ENCODE results near the gene RIGI. TPM values are rescaled to one million over a fixed set of nuclear protein-coding genes. Genes with fewer than 3 reads are reported as not detected.

The RIGI gene
- total and polyA plus RNA-seq, 9 of the 15 experiments (the other 6 are each of a cell fraction or from before 2014, with no cell fraction given): 0.27 to 1.1 (median 0.54) TPM

DNA sequence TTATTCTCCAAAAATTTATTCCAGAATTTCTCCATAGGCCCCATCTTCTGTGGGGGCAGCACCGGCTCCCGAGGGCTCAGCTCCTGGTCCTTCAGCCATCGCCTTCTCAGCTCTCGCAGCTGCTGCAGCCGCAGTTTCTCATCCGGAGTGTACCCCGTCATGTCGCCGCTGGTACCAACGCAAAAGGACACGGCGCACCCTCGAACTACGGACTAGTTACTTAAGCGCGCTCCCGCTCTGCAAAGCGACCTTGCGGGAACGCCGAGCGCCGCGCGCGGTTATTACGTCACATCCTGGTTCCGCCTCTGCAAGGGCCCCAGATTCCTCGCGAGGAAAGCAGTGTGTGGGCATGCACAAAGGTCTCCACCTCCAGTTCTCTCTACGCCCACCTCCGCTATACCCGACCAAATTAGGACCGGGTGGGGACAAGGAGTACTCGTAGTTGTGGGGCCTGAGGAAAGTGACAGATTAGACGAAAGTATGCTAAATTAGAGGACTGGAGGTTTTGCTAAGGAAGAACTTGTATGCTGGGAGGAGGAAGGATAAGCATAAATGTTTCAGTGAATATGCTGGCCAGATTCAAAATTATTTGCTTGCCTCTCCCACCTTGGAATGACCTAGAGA is 47.0 kb upstream of the RIGI start, which contains the start of gene NDUFB6:
NDUFB6 (minus strand) TSS at position 260 of the 624 bp plus-strand sequence; CDS start at position 161, 99 bp downstream.
- under 1% methylated on average over 33 of the region's 36 CpGs for WGBS (ENCODE audit: insufficient coverage, low coverage, missing lambda C conversion rate)
- H3K4me1 ChIP-seq (replicated peaks in 1 of 2; ENCODE audit: control insufficient read depth in 2 of 2, insufficient read depth in 2 of 2, low read length in 2 of 2): no peaks in the 10 kb centered on the region
- no peaks in the 10 kb centered on the region for H3K9me3 ChIP-seq (replicated peaks; ENCODE audit: control insufficient read depth, insufficient read depth, low read depth, low read length)
- H3K4me3 ChIP-seq: peak within 1 kb of the TSS; percentile 78
- no TSS peak for BruUV-seq (replicated peaks)
- ATAC-seq (peak; percentile 94), FAIRE-seq (peak; percentile 93), DNase-seq (ENCODE audit: extremely low read depth in 1 of 4, low spot score in 3 of 4) (peak; percentile 69 to 94 (median 78))
- H3K27me3 ChIP-seq (ENCODE audit: control insufficient read depth in 2 of 2, insufficient read depth in 2 of 2, low read length in 2 of 2): no peaks in the 10 kb centered on the region
- intact Hi-C loops (cut with micrococcal nuclease) (loop anchor here (2.0 to 5.0 kb wide), 3 partner anchors 20 to 136 kb away; partner anchors contain the start of genes RIGI, SMIM27 and TOPORS), in situ Hi-C loops (cut with MboI) (loop anchor here (25.0 kb wide), 1 partner anchor 664 kb away; the partner anchor contains the start of gene SPINK4)
- ChIA-PET POLR2A (interaction anchor here (0.6 to 1.6 kb wide), 4 partner anchors 14 to 453 kb away, joined by 3 to 6 read pairs (median 4); no protein-coding TSS in a partner anchor), CTCF (ENCODE audit: low intra/inter-chr PET ratio) (interaction anchor here (0.8 to 3.2 kb wide), 2 partner anchors 189 to 194 kb away, joined by 5 to 34 read pairs; no protein-coding TSS in a partner anchor)
- no peaks in the 10 kb centered on the region for H3K9me1 ChIP-seq (ENCODE audit: control insufficient read depth, insufficient read depth, low read length)
- peak within 1 kb of the TSS; percentile 97 for H2AFZ ChIP-seq (ENCODE audit: low read depth, low read length)
- peak within 1 kb of the TSS; percentile 69 for H3K27ac ChIP-seq (ENCODE audit: extremely low read depth, low read depth, low read length)
- peaks cover 19% of the 10 kb centered on the region; the same call in 2 of the 3 replicates for H3K36me3 ChIP-seq (ENCODE audit: control insufficient read depth, insufficient read depth, low read length)
- peaks cover 34% of the 10 kb centered on the region for H3K79me2 ChIP-seq (ENCODE audit: control insufficient read depth, insufficient read depth, low read length)
- no peaks in the 10 kb centered on the region for H4K20me1 ChIP-seq (replicated peaks; ENCODE audit: control insufficient read depth, insufficient read depth, low read length)
- peak within 1 kb of the TSS; percentile 77 to 93 for H3K9ac ChIP-seq (ENCODE audit: insufficient read depth in 1 of 2, low read depth in 2 of 2, low read length in 2 of 2)
- H3K4me2 ChIP-seq (ENCODE audit: insufficient read depth, low read length): peak within 1 kb of the TSS; percentile 85
- no peak for TF ChIP-seq EZH2 (IDR thresholded peaks at IDR 0.05; ENCODE audit: borderline replicate concordance, low read depth, low read length)
- no peak for TF ChIP-seq ZNF79 (CRISPR knock-in tag; IDR thresholded peaks at IDR 0.05; ENCODE audit: low read depth)
- no peak for TF ChIP-seq SREBF1 (IDR thresholded peaks at IDR 0.05; ENCODE audit: borderline replicate concordance, low read depth, low read length)
- TF ChIP-seq FOXK1 (CRISPR knock-in tag; IDR thresholded peaks at IDR 0.05; ENCODE audit: borderline replicate concordance): no peak
- TF ChIP-seq ZNF561 (CRISPR knock-in tag; conservative IDR thresholded peaks at IDR 0.05): no peak
- TF ChIP-seq HSF4 (CRISPR knock-in tag; IDR thresholded peaks at IDR 0.05; ENCODE audit: borderline replicate concordance): no peak
- TF ChIP-seq GATAD2B (IDR thresholded peaks at IDR 0.05; ENCODE audit: borderline replicate concordance): no peak
- peak; percentile 43 to 54; a peak in 2 of 4 replicates for TF ChIP-seq FOXK2 (conservative IDR thresholded peaks at IDR 0.05 in 1 of 2, IDR thresholded peaks at IDR 0.05 in 1 of 2; ENCODE audit: low read depth in 2 of 2)
- TF ChIP-seq ZNF324 (CRISPR knock-in tag; IDR thresholded peaks at IDR 0.05): no peak
- TF ChIP-seq MED1 (CRISPR knock-in tag; IDR thresholded peaks at IDR 0.05; ENCODE audit: borderline replicate concordance): no peak
- TF ChIP-seq, protein P1, sequence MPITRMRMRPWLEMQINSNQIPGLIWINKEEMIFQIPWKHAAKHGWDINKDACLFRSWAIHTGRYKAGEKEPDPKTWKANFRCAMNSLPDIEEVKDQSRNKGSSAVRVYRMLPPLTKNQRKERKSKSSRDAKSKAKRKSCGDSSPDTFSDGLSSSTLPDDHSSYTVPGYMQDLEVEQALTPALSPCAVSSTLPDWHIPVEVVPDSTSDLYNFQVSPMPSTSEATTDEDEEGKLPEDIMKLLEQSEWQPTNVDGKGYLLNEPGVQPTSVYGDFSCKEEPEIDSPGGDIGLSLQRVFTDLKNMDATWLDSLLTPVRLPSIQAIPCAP (CRISPR knock-in tag; IDR thresholded peaks at IDR 0.05; ENCODE audit: borderline replicate concordance): no peak
- TF ChIP-seq MAFF (IDR thresholded peaks at IDR 0.05; ENCODE audit: low read length): no peak
- peak; percentile 84; the same call in 1 of the 2 replicates for TF ChIP-seq ESRRA (IDR thresholded peaks at IDR 0.05; ENCODE audit: borderline replicate concordance, low read depth)
- TF ChIP-seq ZNF143 (CRISPR knock-in tag; IDR thresholded peaks at IDR 0.05): no peak
- TF ChIP-seq ARNT (IDR thresholded peaks at IDR 0.05): no peak
- TF ChIP-seq SRSF9 (IDR thresholded peaks at IDR 0.05; ENCODE audit: borderline replicate concordance, low read depth, low read length): no peak
- TF ChIP-seq ZNF133 (CRISPR knock-in tag; IDR thresholded peaks at IDR 0.05): no peak
- TF ChIP-seq SREBF2 (CRISPR knock-in tag; IDR thresholded peaks at IDR 0.05): no peak
- TF ChIP-seq NR2C1 (IDR thresholded peaks at IDR 0.05): peak; percentile 19; the same call in 1 of the 2 replicates
- TF ChIP-seq NR2C1 (tag; IDR thresholded peaks at IDR 0.05): no peak
- TF ChIP-seq NR3C1 (CRISPR knock-in tag; IDR thresholded peaks at IDR 0.05): no peak
- TF ChIP-seq, protein P2, sequence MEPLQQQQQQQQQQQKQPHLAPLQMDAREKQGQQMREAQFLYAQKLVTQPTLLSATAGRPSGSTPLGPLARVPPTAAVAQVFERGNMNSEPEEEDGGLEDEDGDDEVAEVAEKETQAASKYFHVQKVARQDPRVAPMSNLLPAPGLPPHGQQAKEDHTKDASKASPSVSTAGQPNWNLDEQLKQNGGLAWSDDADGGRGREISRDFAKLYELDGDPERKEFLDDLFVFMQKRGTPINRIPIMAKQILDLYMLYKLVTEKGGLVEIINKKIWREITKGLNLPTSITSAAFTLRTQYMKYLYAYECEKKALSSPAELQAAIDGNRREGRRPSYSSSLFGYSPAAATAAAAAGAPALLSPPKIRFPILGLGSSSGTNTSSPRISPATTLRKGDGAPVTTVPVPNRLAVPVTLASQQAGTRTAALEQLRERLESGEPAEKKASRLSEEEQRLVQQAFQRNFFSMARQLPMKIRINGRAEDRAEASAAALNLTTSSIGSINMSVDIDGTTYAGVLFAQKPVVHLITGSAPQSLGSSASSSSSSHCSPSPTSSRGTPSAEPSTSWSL (CRISPR knock-in tag; IDR thresholded peaks at IDR 0.05; ENCODE audit: borderline replicate concordance): no peak
- no peak for TF ChIP-seq ZNF23 (CRISPR knock-in tag; IDR thresholded peaks at IDR 0.05)
